PFSK-1 (cell line): Measurements from ENCODE around the gene ERGIC3.

Experiments used
- FOXP2 ChIP-seq: optimal IDR thresholded peaks from 2 replicates; pipeline ENCODE3; 2011; ENCODE audit warnings: borderline replicate concordance, control low read depth, inconsistent platforms; ENCODE audit not compliant: insufficient read depth; ENCODE audit errors: extremely low read length, extremely low read depth
- POLR2AphosphoS5 ChIP-seq: IDR thresholded peaks from 2 replicates; pipeline ENCODE4 v1.6.1; 2012; ENCODE audit warnings: low read depth, mild to moderate bottlenecking, control low read depth, low read length, moderate library complexity
- REST ChIP-seq, 2 experiments: IDR thresholded peaks; 2 replicates each; pipeline versions ENCODE4 v1.6.1 to v1.8.0; 2011 to 2012; ENCODE audit warnings: low read depth in 2 of 2, low read length in 2 of 2, control low read depth in 1 of 2, inconsistent platforms in 1 of 2, mild to moderate bottlenecking in 1 of 2, moderate library complexity in 1 of 2; ENCODE audit not compliant: insufficient read depth in 1 of 2
- SIN3A ChIP-seq: IDR thresholded peaks from 2 replicates; pipeline ENCODE4 v1.6.1; 2012; ENCODE audit warnings: mild to moderate bottlenecking, low read length, moderate library complexity, borderline replicate concordance; ENCODE audit not compliant: insufficient read depth
- TAF1 ChIP-seq: IDR thresholded peaks from 2 replicates; pipeline ENCODE4 v1.6.1; 2012; ENCODE audit warnings: low read length, control low read depth, borderline replicate concordance; ENCODE audit not compliant: insufficient read depth

DNA sequence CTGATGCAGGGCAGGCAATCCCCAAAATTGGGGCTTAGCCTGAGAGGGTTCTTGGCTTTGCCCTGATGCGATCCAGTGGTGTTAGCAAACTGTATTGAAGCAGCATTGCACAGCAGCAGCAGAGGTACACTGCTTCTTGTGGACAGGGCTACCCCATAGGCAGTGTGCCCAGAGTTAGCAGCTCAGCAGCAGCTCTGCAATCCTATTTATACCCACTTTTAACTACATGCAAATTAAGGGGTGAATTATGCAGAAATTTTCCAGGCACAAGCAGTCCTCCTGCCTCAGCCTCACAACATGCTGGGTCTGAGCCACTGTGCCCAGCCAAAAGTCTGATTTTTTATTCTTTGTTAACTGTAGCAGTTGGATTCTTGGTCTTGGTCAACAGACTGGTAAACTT, 16.2 kb upstream of the ERGIC3 start:
- no peak for TF ChIP-seq TAF1
- TF ChIP-seq FOXP2: no peak
- no peak for TF ChIP-seq POLR2AphosphoS5
- TF ChIP-seq REST (IDR thresholded peaks at IDR 0.05; ENCODE audit: insufficient read depth in 1 of 2, low read depth in 2 of 2, low read length in 2 of 2): no peak
- no peak for TF ChIP-seq SIN3A
